Fibroblast of mammary gland (primary cell): ENCODE results near the gene SAMD1.

ENCODE experiments used
- DNase-seq: peaks from one replicate; pipeline ENCODE4 v3.0.0-alpha.2; 2010; ENCODE audit warnings: low read depth
- H3K4me3 ChIP-seq: 2 replicates; pipeline ENCODE4 v1.5.1; 2011; ENCODE audit warnings: low read depth, mild to moderate bottlenecking, low read length, moderate library complexity; ENCODE audit not compliant: control insufficient read depth
- TF ChIP-seq, protein P1 (sequence below): conservative IDR thresholded peaks from 2 replicates; pipeline ENCODE4 v1.5.1; 2011; ENCODE audit warnings: low read depth, low read length, inconsistent platforms; ENCODE audit not compliant: control insufficient read depth, insufficient read depth

SAMD1 gene

DNA sequence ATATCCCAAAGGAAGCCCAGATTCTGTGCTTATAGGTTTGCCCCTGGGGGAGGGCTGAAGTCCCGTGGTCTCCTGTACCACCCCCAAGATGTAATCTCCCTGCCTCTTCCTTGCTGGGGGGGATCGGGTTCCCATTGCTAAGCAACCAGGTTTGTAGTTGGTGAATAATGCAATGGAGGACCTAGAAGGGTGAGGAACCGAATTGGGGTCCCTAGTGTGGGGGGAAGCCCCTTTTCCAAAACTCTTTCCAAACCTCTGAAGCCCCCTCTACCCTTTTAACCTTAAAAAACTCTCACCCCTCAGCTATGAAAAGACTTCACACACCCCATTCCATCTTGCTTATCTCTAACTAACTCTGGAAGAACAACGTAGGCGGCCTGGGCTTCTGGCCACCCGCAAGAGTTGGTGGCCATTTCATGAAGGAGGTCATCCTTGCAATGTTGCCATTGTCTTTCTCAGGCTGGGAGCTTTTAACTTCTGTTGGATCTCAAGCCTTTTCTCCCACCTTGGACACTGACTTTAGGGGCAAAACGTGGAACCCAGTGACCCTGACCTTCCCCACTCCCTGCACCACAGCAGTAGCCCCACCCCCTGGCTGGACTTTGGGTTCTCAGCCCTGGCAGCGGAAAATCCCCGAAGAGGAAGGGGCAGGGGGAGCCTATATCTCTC is 29.3 kb downstream of the SAMD1 start:
- H3K4me3 ChIP-seq = no peak overlapping the region
- DNase-seq = no peak
- TF ChIP-seq, protein P1, sequence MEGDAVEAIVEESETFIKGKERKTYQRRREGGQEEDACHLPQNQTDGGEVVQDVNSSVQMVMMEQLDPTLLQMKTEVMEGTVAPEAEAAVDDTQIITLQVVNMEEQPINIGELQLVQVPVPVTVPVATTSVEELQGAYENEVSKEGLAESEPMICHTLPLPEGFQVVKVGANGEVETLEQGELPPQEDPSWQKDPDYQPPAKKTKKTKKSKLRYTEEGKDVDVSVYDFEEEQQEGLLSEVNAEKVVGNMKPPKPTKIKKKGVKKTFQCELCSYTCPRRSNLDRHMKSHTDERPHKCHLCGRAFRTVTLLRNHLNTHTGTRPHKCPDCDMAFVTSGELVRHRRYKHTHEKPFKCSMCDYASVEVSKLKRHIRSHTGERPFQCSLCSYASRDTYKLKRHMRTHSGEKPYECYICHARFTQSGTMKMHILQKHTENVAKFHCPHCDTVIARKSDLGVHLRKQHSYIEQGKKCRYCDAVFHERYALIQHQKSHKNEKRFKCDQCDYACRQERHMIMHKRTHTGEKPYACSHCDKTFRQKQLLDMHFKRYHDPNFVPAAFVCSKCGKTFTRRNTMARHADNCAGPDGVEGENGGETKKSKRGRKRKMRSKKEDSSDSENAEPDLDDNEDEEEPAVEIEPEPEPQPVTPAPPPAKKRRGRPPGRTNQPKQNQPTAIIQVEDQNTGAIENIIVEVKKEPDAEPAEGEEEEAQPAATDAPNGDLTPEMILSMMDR = no peak

DNA sequence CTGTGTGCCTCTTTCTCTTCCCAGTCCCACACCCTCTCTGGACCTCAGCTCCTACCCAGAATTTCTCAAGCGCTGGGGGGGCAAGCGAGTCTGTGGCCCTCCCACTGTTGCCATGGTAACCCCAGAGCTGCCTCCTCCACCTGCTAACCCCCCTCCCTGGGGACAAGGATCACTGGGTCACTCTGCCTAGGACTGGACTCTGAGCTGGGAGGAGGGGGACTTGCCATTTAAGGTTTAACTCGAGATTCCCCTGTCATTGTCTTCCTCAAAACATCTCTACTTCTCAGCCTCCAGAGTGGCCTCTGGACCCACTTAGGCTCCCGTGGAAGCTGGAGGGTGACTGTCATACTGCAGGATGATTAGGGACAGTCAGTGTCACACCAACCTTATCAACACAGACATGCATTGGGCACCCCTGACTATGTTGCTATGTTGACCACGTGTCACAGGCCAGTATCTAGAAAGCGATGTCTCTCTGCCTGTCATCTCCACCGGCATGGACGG is 30.8 kb downstream of the SAMD1 start:
- no peak for DNase-seq
- TF ChIP-seq, protein P1 = no peak
- no peak overlapping the region for H3K4me3 ChIP-seq

DNA sequence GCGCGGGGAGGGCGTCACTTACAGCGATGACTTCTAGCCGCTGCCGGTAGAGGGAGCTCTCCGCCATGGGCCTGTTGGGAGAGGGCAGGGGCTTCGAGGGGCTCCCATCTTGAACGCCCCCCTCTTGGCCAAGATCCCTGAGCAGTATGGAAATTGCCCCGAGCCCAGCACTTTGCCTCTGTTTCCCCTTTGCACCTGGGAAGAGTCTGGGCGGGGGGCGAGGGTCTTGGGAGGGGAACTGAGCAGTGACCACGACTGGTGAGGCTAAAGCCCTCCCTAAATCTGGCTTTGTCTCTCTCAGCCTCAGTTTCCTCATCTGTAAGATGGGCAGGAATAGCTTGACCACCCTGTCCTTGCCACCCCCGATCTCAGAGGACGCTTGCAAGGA is 31.5 kb downstream of the SAMD1 start:
- DNase-seq = no peak
- H3K4me3 ChIP-seq = no peak overlapping the region
- TF ChIP-seq, protein P1 = peak; percentile 57

DNA sequence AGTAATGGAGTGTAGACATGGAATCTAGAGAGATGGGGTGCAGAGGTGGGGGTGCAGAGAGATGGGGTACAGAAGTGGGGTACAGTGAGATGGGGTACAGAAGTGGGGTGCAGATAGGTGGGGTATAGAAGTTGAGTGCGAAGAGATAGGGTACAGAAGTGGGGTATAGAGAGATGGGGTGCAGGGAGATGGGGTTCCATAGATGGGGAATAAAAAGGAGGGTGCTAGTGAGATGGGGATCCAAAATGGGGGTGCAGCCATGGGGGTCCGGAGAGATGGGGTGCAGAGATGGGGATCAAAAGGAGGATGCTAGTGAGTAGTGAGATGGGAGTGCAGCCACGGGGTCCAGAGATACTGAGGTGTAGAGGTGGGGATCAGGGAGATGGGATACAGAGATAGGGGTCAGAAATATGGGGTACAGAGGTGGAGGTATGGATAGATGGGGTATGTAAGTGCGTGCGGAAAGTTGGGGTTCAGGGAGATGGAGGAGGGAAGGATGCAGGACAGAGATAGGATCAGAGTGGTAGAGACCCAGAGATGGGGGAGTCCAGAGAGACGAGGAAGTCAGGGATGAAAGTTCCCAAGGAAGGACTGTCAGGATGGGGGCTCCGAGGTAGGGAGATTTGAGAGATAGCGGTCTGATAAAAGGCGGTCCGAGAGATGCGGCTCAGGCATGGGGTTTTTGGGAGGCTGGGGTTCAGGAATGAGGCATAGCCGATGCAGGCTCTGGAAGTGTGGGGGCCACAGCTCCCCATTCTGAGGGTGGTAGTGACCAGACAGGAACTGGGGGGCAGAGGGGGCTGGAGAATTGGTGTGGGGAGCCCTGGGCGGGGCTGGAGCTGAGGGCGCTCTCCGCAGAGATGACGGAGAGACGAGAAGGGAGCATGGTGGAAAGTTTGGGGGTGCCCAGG is 32.1 kb downstream of the SAMD1 start:
- H3K4me3 ChIP-seq = no peak overlapping the region
- TF ChIP-seq, protein P1 = no peak
- DNase-seq = no peak

DNA sequence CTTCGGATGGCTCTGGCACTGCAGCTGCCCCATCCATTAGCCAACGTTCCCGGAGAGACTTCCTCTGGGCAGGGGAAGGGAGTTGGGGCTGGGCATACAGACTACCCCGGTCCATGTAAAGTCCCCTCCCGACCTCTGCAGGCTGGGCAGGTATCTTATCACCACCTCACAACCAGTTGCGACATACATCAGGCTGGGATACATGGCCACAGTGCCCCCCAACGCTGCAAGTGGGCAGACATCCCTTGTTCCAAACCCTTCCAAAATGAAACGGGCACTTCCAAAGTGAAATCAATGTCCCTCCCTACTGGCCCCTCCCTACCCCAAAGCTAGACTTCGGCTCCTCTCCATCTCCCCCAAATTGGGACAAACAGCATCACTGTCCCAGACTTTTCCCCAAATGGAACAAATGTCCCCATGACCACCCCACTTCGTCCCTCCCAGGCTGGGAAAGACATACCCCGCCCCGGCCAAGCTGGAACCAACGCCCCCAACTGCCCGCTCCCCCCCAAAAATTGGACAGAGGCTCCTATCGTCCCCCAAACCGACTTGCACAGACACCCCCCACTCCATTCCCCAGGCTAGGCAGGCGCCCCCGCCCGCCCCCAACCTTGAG is 33.7 kb downstream of the SAMD1 start:
- TF ChIP-seq, protein P1 = no peak
- H3K4me3 ChIP-seq = no peak overlapping the region
- no peak for DNase-seq

DNA sequence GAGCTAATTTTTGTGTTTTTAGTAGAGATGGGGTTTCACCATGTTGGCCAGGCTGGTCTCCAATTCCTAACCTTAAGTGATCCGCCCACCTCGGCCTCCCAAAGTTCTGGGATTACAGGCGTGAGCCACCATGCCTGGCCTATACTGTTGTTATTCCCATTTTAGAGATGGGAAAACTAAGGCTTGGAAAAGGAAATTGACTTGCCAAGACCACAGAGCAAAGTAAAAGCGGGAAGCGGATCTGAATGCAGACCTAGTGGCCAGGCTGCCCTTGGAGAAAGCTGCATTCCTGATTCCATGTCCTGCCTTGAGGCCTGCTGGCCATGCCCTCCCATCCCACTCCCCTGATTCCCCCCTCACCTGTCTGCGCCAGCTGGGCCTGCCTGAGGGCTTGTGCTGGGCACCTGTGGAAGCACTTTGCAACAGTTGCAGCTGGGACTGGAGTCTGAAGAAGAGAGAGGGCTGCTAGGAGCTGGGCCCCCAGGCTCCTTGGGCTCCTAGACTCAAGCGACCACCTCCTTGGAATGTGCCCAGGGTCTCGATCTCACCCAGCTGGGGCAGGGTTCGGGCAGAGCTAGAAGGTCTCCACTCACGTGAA is 34.4 kb downstream of the SAMD1 start:
- no peak for DNase-seq
- H3K4me3 ChIP-seq = no peak overlapping the region
- TF ChIP-seq, protein P1 = no peak
